ENCODE data around the gene GBP5. TPM values are rescaled to one million over a fixed set of nuclear protein-coding genes. Genes with fewer than 3 reads are reported as not detected.
"Not testable (repeated sequence)": the region's sequence is repeated elsewhere in the genome, so short reads cannot be mapped to it uniquely, and the experiment has no call there.

GBP5 gene
- total RNA-seq, 5 donors from 2014 or later (not counting 1 experiment from before 2014, with no cell fraction given): 46.8 to 165 (median 116) TPM

DNA sequence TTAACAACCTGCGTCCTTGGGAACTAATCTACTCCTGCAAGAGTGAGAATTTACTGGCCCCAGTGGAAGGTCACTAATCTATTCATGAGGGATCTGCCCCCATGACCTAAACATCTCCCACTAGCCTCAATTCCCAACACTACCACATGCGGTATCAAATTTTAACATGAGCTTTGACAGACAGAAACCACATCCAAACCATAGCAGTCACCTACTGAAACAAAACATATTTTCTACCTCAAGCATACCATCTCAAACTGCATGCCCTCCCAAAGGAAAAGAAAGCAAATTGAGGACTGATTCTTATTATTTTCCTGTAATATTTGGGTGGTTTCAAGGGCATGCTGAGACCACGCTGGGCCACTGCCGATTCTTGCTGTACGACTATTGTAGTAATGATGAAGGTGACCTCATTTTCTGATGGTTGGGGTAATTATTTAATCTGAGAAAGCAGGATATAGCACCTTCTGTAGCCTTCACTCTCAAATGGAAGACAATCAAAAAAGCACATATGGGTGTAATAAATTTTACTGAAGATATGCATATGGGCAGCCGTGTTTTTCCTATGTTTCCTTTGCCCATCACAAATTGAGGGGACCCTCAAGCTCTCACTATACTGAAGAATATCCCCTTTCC lies 13.2 kb upstream of the GBP5 start:
- Histone ChIP-seq H3K36me3 (ENCODE audit: control insufficient read depth in 2 of 2, extremely low read depth in 1 of 2, insufficient read depth in 1 of 2, low read length in 1 of 2) (no peaks in the 10 kb centered on the region), H3K27me3 (replicated peaks in 1 of 2; ENCODE audit: control insufficient read depth in 2 of 2, extremely low read depth in 1 of 2, insufficient read depth in 2 of 2, low read length in 1 of 2) (no peaks in the 10 kb centered on the region), H3K9me3 (no peaks in the 10 kb centered on the region), H3K27ac (ENCODE audit: low read length) (peak overlapping the region; percentile 79), H3K4me1 (ENCODE audit: control insufficient read depth in 1 of 2, extremely low read depth in 1 of 2, insufficient read depth in 2 of 2, low read length in 2 of 2) (peaks cover 35 to 51% of the 10 kb centered on the region in 2 experiments), H3K4me3 (ENCODE audit: control insufficient read depth in 1 of 2, extremely low read depth in 1 of 2, low read length in 1 of 2) (no peak overlapping the region)
- Mint-ChIP-seq H3K27me3 (no peaks in the 10 kb centered on the region), H3K9me3 (peaks cover 0 to 6% (median 4%) of the 10 kb centered on the region in 3 donors), H3K4me3 (peak overlapping the region; percentile 54 to 75 (median 55)), H3K36me3 (peaks cover 4% of the 10 kb centered on the region), H3K4me1 (peaks cover 72 to 83% (median 82%) of the 10 kb centered on the region in 3 donors), H3K27ac (peak overlapping the region; percentile 94 to 99)
- POLR2A ChIA-PET: interaction anchor here in 1 of 2 donors (1.0 kb wide), 1 partner anchor 263 kb away, joined by 3 read pairs; the partner anchor contains the start of gene GBP3
- 0% methylated on average over 1 of the region's 6 CpGs for WGBS (ENCODE audit: insufficient coverage)
- ATAC-seq (replicated peaks in 1 of 4) (peak in 3 of 4 experiments; percentile 36 to 54 (median 43)), DNase-seq (peak in 1 of 35 experiments; percentile 38)
- CTCF ChIA-PET: interaction anchor here in 1 of 2 donors (0.9 to 1.5 kb wide), 5 partner anchors 9 to 324 kb away, joined by 3 to 6 read pairs (median 3); no protein-coding TSS in a partner anchor

DNA sequence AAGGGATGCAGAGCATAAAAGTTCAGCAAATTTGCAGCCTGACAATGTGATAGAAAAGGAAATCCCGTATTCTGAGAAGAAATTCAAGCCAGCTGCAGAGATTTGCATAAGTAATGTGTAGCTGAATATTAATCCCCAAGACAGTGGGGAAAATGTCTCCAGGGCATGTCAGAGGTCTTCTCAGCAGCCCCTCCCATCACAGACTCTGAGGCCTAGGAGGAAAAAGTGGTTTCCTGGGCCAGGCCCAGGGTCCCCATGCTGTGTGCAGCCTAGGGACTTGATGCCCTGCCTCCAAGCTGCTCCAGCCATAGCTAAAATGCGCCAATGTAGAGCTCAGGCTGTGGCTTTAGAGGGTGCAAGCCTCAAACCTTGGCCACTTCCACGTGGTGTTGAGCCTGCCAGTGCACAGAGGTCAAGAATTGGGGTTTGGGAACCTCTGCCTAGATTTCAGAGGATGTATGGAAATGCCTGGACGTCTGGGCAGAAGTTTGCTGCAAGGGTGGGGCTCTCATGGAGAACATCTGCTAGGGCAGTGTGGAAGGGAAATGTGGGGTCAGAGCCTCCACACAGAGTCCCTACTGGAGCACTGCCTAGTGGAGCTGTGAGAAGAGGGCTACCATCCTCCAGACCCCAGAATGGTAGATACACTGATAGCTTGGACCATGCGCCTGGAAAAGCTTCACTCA lies 11.6 kb upstream of the GBP5 start:
- not testable (repeated sequence) for DNase-seq; H3K36me3 ChIP-seq (ENCODE audit: control insufficient read depth in 2 of 2, extremely low read depth in 1 of 2, insufficient read depth in 1 of 2, low read length in 1 of 2); H3K9me3 ChIP-seq; H3K4me3 ChIP-seq (ENCODE audit: control insufficient read depth in 1 of 2, extremely low read depth in 1 of 2, low read length in 1 of 2); H3K36me3 Mint-ChIP-seq; ATAC-seq (replicated peaks in 1 of 4); H3K27me3 ChIP-seq (replicated peaks in 1 of 2; ENCODE audit: control insufficient read depth in 2 of 2, extremely low read depth in 1 of 2, insufficient read depth in 2 of 2, low read length in 1 of 2); H3K9me3 Mint-ChIP-seq; H3K27me3 Mint-ChIP-seq
- CTCF ChIA-PET: interaction anchor here in 1 of 2 donors (0.6 kb wide), 1 partner anchor 1746 kb away, joined by 3 read pairs; no protein-coding TSS in a partner anchor
- 81% methylated on average over 3 of the region's 5 CpGs for WGBS (ENCODE audit: insufficient coverage)
- Histone ChIP-seq H3K4me1 (ENCODE audit: control insufficient read depth in 1 of 2, extremely low read depth in 1 of 2, insufficient read depth in 2 of 2, low read length in 2 of 2) (peaks cover 41 to 59% of the 10 kb centered on the region in 2 experiments), H3K27ac (ENCODE audit: low read length) (peak overlapping the region; percentile 79)
- Mint-ChIP-seq H3K4me3 (peak overlapping the region in 1 of 3 donors; percentile 75), H3K4me1 (peaks cover 80 to 88% (median 88%) of the 10 kb centered on the region in 3 donors), H3K27ac (peak overlapping the region; percentile 94 to 99)
- POLR2A ChIA-PET: interaction anchor here in 1 of 2 donors (0.6 kb wide), 1 partner anchor 575 kb away, joined by 5 read pairs; no protein-coding TSS in a partner anchor

DNA sequence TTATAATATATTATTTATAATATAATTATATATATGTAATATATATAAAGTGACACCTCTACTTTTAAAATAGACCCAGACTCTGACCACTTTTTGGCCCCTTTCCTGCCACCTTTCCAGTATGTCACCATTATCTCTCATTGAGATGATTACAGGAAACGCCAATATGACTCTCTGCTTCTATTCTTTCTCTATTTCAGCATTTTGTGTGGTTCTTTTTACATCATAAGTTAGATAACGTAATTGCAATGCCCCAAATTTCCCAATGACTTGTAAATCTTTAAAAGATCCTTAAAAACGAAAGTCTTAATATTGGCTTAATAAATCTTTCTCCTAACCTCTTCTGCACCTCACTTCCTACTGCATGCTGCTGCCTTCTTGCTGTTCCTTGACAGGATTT lies 8.1 kb upstream of the GBP5 start:
- peaks cover 44 to 64% of the 10 kb centered on the region in 2 experiments for H3K4me1 ChIP-seq (ENCODE audit: control insufficient read depth in 1 of 2, extremely low read depth in 1 of 2, insufficient read depth in 2 of 2, low read length in 2 of 2)
- POLR2A ChIA-PET: no interaction called here
- ATAC-seq (replicated peaks in 1 of 4): no peak

DNA sequence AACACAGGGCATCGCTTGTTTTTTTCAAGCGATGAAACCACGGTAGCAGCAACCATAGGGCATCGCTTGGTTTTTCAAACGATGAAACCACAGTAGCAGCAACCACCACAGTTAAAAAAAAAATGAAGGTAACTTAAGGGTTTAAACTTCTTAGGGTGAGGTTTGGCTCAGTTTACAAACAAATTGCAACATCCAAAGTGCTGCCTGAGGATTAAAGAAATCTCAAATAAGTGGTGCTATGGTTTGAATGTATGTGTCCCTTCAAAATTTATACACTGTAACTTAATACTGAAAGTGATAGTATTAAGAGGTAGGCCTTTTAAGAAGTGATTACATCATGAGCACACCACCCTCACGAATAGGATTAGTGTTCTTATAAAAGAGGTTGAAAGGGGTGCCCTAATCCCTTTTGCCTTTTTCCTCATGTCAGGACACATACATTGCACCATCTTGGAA lies 6.4 kb upstream of the GBP5 start:
- peak overlapping the region; percentile 96 to 99 for H3K27ac Mint-ChIP-seq
- peaks cover 0 to 4% (median 0%) of the 10 kb centered on the region in 3 donors for H3K9me3 Mint-ChIP-seq
- POLR2A ChIA-PET: interaction anchor here in 1 of 2 donors (1.0 kb wide), 1 partner anchor 295 kb away, joined by 3 read pairs; no protein-coding TSS in a partner anchor
- no CpG with 5 or more reads among the region's 6 CpGs for WGBS (ENCODE audit: insufficient coverage)
- peak overlapping the region; percentile 3 to 55 (median 43) for H3K4me3 Mint-ChIP-seq
- Histone ChIP-seq H3K36me3 (ENCODE audit: control insufficient read depth in 2 of 2, extremely low read depth in 1 of 2, insufficient read depth in 1 of 2, low read length in 1 of 2) (no peaks in the 10 kb centered on the region), H3K27me3 (replicated peaks in 1 of 2; ENCODE audit: control insufficient read depth in 2 of 2, extremely low read depth in 1 of 2, insufficient read depth in 2 of 2, low read length in 1 of 2) (no peaks in the 10 kb centered on the region), H3K4me1 (ENCODE audit: control insufficient read depth in 1 of 2, extremely low read depth in 1 of 2, insufficient read depth in 2 of 2, low read length in 2 of 2) (peaks cover 41 to 56% of the 10 kb centered on the region in 2 experiments), H3K9me3 (no peaks in the 10 kb centered on the region), H3K27ac (ENCODE audit: low read length) (peak overlapping the region; percentile 97), H3K4me3 (ENCODE audit: control insufficient read depth in 1 of 2, extremely low read depth in 1 of 2, low read length in 1 of 2) (peak overlapping the region in 1 of 2 donors; percentile 8)
- peaks cover 86 to 87% (median 86%) of the 10 kb centered on the region in 3 donors for H3K4me1 Mint-ChIP-seq
- DNase-seq: peak in 9 of 35 experiments; percentile 20 to 69 (median 29)
- CTCF ChIA-PET: no interaction called here
- H3K27me3 Mint-ChIP-seq: no peaks in the 10 kb centered on the region
- peak; percentile 70 to 75 (median 72) for ATAC-seq (replicated peaks in 1 of 4)
- no peaks in the 10 kb centered on the region for H3K36me3 Mint-ChIP-seq

More for the DNA sequence above, 8.1 kb upstream of the GBP5 start:
- no peaks in the 10 kb centered on the region for H3K36me3 ChIP-seq (ENCODE audit: control insufficient read depth in 2 of 2, extremely low read depth in 1 of 2, insufficient read depth in 1 of 2, low read length in 1 of 2)
- peak overlapping the region; percentile 71 to 75 for H3K27ac Mint-ChIP-seq
- no peak overlapping the region for H3K4me3 ChIP-seq (ENCODE audit: control insufficient read depth in 1 of 2, extremely low read depth in 1 of 2, low read length in 1 of 2)
- WGBS (ENCODE audit: insufficient coverage): 71% methylated on average over 1 of the region's 3 CpGs
- H3K4me3 Mint-ChIP-seq: no peak overlapping the region
- no peak for DNase-seq
- H3K9me3 Mint-ChIP-seq: peaks cover 0 to 6% (median 4%) of the 10 kb centered on the region in 3 donors
- no peaks in the 10 kb centered on the region for H3K27me3 Mint-ChIP-seq
- no peaks in the 10 kb centered on the region for H3K9me3 ChIP-seq
- H3K4me1 Mint-ChIP-seq: peaks cover 81 to 87% (median 86%) of the 10 kb centered on the region in 3 donors
- CTCF ChIA-PET: no interaction called here
- H3K27ac ChIP-seq (ENCODE audit: low read length): no peak overlapping the region
- H3K27me3 ChIP-seq (replicated peaks in 1 of 2; ENCODE audit: control insufficient read depth in 2 of 2, extremely low read depth in 1 of 2, insufficient read depth in 2 of 2, low read length in 1 of 2): no peaks in the 10 kb centered on the region
- H3K36me3 Mint-ChIP-seq: no peaks in the 10 kb centered on the region

DNA sequence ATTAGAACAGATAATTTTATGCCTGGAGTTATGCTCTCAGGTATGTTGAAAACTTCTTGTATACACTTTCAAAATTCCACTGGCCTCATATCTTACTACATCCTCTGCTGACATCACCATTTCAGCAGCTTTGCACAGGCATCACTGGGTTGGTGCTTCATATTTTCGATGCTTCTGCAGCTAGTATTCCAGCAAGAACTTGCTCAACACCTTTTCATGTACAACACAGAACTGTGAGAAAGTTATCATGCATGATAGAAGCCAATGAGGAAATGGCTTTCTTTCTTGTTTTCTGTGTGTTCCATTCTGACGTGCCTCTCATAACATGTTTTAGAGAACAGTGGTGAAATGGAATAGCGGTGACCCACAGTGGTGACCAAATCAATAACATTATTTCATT lies 5.1 kb upstream of the GBP5 start:
- Histone ChIP-seq H3K9me3 (no peaks in the 10 kb centered on the region), H3K27ac (ENCODE audit: low read length) (peak overlapping the region; percentile 97), H3K4me3 (ENCODE audit: control insufficient read depth in 1 of 2, extremely low read depth in 1 of 2, low read length in 1 of 2) (no peak overlapping the region), H3K4me1 (ENCODE audit: control insufficient read depth in 1 of 2, extremely low read depth in 1 of 2, insufficient read depth in 2 of 2, low read length in 2 of 2) (peaks cover 41 to 57% of the 10 kb centered on the region in 2 experiments), H3K27me3 (replicated peaks in 1 of 2; ENCODE audit: control insufficient read depth in 2 of 2, extremely low read depth in 1 of 2, insufficient read depth in 2 of 2, low read length in 1 of 2) (no peaks in the 10 kb centered on the region), H3K36me3 (ENCODE audit: control insufficient read depth in 2 of 2, extremely low read depth in 1 of 2, insufficient read depth in 1 of 2, low read length in 1 of 2) (no peaks in the 10 kb centered on the region)
- Mint-ChIP-seq H3K36me3 (peaks cover 3% of the 10 kb centered on the region), H3K27me3 (no peaks in the 10 kb centered on the region), H3K4me1 (peaks cover 82 to 87% (median 85%) of the 10 kb centered on the region in 3 donors), H3K4me3 (peak overlapping the region in 2 of 3 donors; percentile 5 to 55), H3K9me3 (peaks cover 0 to 4% (median 3%) of the 10 kb centered on the region in 3 donors), H3K27ac (peak overlapping the region; percentile 96 to 99)
- ATAC-seq (replicated peaks in 1 of 4) (peak; percentile 26 to 71 (median 30)), DNase-seq (peak in 20 of 35 experiments; percentile 18 to 77 (median 48))
- WGBS (ENCODE audit: insufficient coverage): no CpG with 5 or more reads among the region's 3 CpGs
- CTCF ChIA-PET: interaction anchor here in 1 of 2 donors (0.7 kb wide), 2 partner anchors 27 to 288 kb away, joined by 3 read pairs; no protein-coding TSS in a partner anchor
- POLR2A ChIA-PET: interaction anchor here (0.6 to 1.0 kb wide), 4 partner anchors 33 to 304 kb away, joined by 3 read pairs; partner anchors contain the start of gene GBP4 (in 1 of the 2)

DNA sequence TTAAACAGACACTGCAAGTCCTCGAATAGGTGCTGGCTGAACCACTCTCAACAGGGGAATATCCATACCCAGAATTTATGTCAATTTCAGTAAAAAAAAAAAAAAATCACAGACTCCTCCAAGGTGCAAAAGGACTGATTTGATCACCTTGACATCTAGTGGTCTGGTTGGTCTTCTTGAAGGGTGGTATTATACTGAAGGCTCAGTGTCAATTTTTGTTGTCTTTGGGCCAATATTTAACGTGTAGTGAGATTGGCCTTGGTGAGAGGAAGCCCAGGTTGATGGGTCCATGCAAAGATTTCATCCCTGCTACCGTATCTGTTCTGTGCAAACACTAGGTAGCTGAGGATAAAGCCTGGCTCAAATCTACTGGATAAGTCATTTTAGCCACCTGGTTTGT lies 4.0 kb upstream of the GBP5 start:
- 73% methylated on average over 1 of the region's 3 CpGs for whole genome bisulfite sequencing (ENCODE audit: insufficient coverage)
- H3K27ac ChIP-seq (ENCODE audit: low read length): peak overlapping the region; percentile 97

More for the DNA sequence above, 4.0 kb upstream of the GBP5 start:
- DNase-seq: peak in 1 of 35 experiments; percentile 62
- no peak overlapping the region for H3K4me3 Mint-ChIP-seq
- peaks cover 45 to 57% of the 10 kb centered on the region in 2 experiments for H3K4me1 ChIP-seq (ENCODE audit: control insufficient read depth in 1 of 2, extremely low read depth in 1 of 2, insufficient read depth in 2 of 2, low read length in 2 of 2)
- H3K27ac Mint-ChIP-seq: peak overlapping the region; percentile 92 to 99
- ChIA-PET CTCF (interaction anchor here (0.7 to 1.9 kb wide), 10 partner anchors 15 to 293 kb away, joined by 3 to 11 read pairs (median 3); no protein-coding TSS in a partner anchor), POLR2A (interaction anchor here (0.6 to 0.7 kb wide), 4 partner anchors 18 to 320 kb away, joined by 3 read pairs; no protein-coding TSS in a partner anchor)
- H3K27me3 ChIP-seq (replicated peaks in 1 of 2; ENCODE audit: control insufficient read depth in 2 of 2, extremely low read depth in 1 of 2, insufficient read depth in 2 of 2, low read length in 1 of 2): no peaks in the 10 kb centered on the region
- H3K36me3 Mint-ChIP-seq: peaks cover 3% of the 10 kb centered on the region
- no peaks in the 10 kb centered on the region for H3K36me3 ChIP-seq (ENCODE audit: control insufficient read depth in 2 of 2, extremely low read depth in 1 of 2, insufficient read depth in 1 of 2, low read length in 1 of 2)
- H3K4me3 ChIP-seq (ENCODE audit: control insufficient read depth in 1 of 2, extremely low read depth in 1 of 2, low read length in 1 of 2): no peak overlapping the region
- no peaks in the 10 kb centered on the region for H3K9me3 ChIP-seq
- ATAC-seq (replicated peaks in 1 of 4): no peak
- peaks cover 0 to 4% (median 3%) of the 10 kb centered on the region in 3 donors for H3K9me3 Mint-ChIP-seq
- H3K4me1 Mint-ChIP-seq: peaks cover 79 to 89% (median 81%) of the 10 kb centered on the region in 3 donors
- no peaks in the 10 kb centered on the region for H3K27me3 Mint-ChIP-seq

All from T-cell (primary cell).